GM12864 (cell line): Measurements from ENCODE around the gene MYO7A.

Source experiments
- DNase-seq: peaks from one replicate; pipeline ENCODE4 v3.0.0-alpha.2; 2011; ENCODE audit warnings: low read depth
- H3K4me3 ChIP-seq: 2 replicates; pipeline ENCODE4 v1.5.1; 2011; ENCODE audit warnings: mild to moderate bottlenecking, low read depth, low read length, control low read depth
- CTCF ChIP-seq: IDR thresholded peaks from 2 replicates; pipeline ENCODE4 v1.5.1; 2011; ENCODE audit warnings: low read depth, mild to moderate bottlenecking, moderate library complexity, low read length, control low read depth, inconsistent platforms; ENCODE audit errors: missing control alignments

The MYO7A gene

GRCh38 chr11:77101043-77101537, 27.0 kb upstream of the MYO7A start:
- H3K4me3 ChIP-seq: no peak overlapping the region
- peak; percentile 57 for TF ChIP-seq CTCF
- no peak for DNase-seq

- TF ChIP-seq CTCF: no peak
- no peak within 1 kb of the TSS for H3K4me3 ChIP-seq
- no peak for DNase-seq
These were observed 25.5 kb upstream of the MYO7A start, which contains the start of gene OMP for GRCh38 chr11:77102246-77103210. Gene OMP (plus strand): TSS chr11:77102840. CDS start chr11:77102840, 0 bp downstream.

- no peak for TF ChIP-seq CTCF
- DNase-seq: no peak
- H3K4me3 ChIP-seq: no peak overlapping the region
These were observed 24.7 kb upstream of the MYO7A start for GRCh38 chr11:77103319-77103718.

DNA sequence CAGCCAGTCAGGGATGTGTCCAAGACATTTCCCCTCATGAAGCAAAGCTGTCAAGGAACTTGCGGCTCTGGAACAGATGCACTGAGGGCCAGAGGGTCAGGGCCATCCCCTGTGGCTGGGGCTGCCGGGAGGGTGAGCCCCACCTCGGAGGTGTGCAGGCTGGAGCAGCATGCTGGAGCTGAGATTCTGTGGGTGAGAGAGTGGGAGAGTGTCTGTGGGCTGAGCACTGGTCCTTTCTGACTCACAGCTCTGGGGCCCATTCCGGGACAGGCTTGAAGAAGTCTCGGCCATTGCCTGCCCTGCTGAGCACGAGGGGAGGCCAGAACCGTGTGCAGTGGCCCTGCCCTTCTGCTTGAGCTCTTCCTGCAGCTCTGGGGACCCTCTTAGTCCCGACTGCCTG, 23.3 kb upstream of the MYO7A start:
- TF ChIP-seq CTCF: no peak
- DNase-seq: no peak
- H3K4me3 ChIP-seq: no peak overlapping the region

DNA sequence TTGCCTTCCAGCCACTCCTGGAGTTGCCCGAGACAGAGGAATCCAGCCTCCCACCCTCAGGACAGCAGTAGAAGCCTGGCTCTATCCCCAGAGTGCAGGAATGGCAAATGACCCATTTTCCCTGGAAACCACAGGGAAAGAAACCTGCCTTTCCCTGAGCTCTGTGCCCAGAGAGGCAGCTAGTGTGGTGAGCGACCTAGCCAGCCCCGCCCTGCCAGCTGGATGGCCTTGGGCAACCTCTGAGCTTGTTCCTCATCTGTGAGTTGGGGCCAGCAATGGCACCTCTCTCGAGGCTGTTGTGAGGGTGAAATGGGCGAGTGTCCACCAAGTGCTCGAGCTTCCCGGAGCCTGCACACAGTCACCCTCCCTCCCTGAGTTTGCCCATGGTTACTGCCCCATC, 21.7 kb upstream of the MYO7A start:
- no peak for DNase-seq
- TF ChIP-seq CTCF: no peak
- no peak overlapping the region for H3K4me3 ChIP-seq

DNA sequence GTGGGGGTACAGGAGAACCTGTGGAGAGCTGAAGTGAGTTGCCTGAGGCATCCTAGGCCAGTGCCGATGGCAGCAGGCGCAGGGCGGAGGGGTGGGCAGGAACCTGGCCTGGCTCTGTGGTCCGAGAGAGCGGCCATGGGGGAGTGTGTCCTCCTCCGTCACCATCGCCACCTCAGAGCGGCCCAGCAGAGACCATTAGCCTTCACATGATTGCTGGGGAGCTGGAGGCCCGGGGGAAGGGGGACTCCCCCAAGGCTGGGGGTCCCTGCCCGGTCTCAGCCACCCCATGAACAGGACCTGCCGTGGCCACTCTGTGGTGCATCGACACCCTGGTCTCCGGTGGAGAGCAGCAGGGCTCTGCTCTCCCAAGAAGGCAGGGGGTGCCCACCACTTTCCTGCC, 21.3 kb upstream of the MYO7A start:
- no peak overlapping the region for H3K4me3 ChIP-seq
- DNase-seq: no peak
- TF ChIP-seq CTCF: no peak
